Epidermal melanocyte (primary cell): ENCODE data around the gene TFPI.
"Not testable (repeated sequence)": the region's sequence is repeated elsewhere in the genome, so short reads cannot be mapped to it uniquely, and the experiment has no call there.

Experiments
- DNase-seq: peaks from one replicate; pipeline ENCODE4 v3.0.0; 2011; ENCODE audit warnings: low spot score; ENCODE audit not compliant: insufficient read length

The TFPI gene

DNA sequence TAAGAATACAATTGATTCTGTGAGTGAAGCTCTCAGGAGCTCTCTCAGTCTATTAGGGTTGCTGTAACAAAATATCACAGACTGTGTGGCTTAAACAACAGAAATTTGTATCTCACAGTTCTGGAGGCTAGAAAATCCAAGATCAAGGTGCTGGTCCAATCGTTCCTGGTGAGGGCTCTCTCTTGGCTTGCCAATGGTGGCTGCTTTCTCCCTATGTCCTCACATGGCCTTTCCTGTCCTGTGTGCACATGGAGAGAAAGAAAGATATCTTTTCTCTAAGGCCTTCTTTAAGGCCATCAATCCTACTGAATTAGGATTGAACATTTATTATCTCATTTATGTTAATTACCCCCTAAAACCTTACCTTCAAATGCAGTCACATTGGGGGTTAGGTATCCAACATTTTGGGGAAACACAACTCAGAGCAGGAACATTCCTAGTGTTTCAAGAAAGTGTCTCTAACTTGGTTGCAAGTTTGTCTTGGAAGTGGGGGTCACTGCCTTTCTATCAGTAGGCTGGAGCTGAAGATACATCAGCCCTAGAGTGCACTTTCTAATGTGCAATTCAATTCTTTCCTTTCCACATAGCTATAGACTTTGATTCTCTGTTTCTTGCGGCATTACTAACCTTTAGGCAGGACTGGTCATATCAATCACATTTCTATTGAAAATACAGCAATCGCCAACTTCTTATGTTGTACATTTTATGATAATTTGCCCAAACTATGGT lies 24.8 kb downstream of the TFPI start:
- DNase-seq, result no peak

GRCh38 chr2:187528042-187528441 lies 26.2 kb downstream of the TFPI start:
- DNase-seq, result no peak

- no peak for DNase-seq
These were observed 27.0 kb downstream of the TFPI start for GRCh38 chr2:187527262-187527661.

DNA sequence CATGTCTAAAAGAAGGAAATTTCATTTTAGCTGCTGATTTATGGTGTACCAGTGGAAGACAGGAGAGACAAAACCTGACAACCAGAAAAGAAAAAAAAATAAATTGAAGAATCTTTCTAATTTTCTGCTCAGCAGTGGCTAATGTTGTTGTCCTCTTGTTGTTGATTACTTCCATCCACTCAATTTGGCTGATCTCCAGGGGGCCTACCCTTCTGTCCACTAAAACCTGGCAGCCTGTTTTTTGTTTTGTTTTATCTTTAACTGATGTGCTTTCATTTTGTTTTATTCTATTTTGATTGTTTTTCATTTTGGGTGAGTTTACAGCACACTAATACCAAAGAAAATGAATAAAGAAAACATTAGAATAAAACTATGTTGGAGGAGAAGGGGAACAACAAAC lies 27.4 kb downstream of the TFPI start:
- no peak for DNase-seq

- no peak for DNase-seq
These were observed 28.9 kb downstream of the TFPI start for GRCh38 chr2:187525163-187525900.

GRCh38 chr2:187523325-187523724 lies 30.9 kb downstream of the TFPI start:
- DNase-seq, result no peak

GRCh38 chr2:187520121-187520624 lies 34.1 kb downstream of the TFPI start:
- no peak for DNase-seq

DNA sequence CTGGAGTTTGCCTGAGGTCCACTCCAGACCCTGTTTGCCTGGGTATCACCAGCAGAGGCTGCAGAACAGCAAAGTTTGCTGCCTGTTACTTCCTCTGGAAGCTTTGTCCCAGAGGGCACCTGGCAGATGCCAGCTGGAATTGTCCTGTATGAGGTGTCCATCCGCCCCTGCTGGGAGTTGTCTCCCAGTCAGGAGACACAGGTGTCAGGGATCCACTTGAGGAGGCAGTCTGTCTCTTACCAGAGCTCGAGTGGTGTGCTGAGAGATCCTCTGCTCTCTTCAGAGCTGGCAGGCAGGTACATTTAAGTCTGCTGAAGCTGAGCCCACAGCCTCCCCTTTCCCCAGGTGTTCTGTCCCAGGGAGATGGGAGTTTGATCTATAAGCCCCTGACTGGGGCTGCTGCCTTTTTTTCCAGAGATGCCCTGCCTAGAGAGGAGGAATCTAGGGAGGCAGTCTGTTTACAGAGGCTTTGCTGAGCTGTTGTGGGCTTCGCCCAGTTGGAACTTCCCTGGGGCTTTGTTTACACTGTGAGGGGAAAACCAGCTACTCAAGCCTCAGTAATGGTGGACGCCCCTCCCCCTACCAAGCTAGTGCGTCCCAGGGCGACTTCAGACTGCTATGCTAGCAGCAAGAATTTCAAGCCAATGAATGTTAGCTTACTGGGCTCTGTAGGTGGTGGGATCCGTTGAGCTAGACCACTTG lies 34.7 kb downstream of the TFPI start:
- no peak for DNase-seq

DNA sequence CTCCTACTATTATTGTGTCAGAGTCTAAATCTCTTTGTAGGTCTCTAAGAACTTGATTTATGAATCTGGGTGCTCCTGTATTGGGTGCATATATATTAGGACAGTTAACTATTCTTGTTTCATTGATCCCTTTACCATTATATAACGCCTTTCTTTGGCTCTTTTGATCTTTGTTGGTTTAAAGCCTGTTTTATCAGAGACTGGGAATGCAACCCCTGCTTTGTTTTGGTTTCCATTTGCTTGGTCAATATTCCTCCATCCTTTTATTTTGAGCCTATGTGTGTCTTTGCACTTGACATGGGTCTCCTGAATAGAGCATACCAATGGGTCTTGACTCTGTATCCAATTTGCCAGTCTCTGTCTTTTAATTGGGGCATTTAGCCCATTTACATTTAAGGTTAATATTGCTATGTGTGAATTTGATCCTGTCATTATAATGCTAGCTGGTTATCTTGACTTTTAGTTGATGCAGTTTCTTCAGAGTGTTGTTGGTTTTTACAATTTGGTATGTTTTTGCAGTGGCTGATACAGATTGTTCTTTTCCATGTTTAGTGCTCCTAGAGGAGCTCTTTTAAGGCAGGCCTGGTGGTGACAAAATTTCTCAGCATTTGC lies 36.4 kb downstream of the TFPI start:
- not testable (repeated sequence) for DNase-seq

GRCh38 chr2:187516630-187517510 lies 37.4 kb downstream of the TFPI start:
- DNase-seq, result not testable (repeated sequence)

DNA sequence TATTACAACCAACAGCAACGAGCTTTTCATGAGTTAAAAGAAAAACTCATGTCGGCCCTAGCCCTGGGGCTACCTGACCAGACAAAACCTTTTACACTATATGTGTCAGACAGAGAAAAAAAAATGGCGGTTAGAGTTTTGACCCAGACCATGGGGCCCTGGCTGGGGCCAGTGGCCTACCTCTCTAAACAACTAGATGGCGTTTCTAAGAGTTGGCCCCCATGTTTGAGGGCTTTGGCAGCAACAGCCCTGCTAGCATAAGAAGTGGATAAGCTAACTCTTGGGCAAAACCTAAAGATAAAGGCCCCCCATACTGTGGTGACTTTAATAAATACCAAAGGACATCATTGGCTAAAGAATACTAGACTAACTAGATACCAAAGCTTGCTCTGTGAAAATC lies 39.3 kb downstream of the TFPI start:
- no peak for DNase-seq

DNA sequence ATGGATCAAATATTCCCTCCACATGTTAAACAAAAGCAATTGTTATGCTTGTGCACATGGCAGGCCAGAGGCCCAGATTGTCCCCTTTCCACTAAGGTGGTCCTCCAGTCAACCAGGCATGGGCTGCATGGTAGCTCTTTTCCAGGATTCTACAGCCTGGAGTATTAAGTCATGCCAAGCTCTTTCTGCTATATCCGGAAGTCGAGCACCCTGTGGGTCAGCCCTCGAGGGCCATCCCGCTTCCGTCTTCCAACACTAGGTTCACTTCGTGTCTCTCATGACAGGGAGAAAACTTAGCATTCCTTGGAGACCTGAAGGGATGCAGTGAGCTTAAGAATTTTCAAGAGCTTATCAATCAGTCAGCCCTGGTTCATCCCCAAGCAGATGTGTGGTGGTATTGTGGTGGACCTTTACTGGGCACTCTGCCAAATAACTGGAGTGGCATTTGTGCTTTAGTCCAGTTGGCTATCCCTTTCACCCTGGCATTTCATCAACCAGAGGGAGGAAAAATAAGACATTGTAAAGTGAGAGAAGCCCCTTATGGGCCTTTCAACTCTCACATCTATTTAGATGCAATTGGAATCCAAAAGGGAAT lies 39.9 kb downstream of the TFPI start:
- DNase-seq, result not testable (repeated sequence)

- not testable (repeated sequence) for DNase-seq
These were observed 40.6 kb downstream of the TFPI start for GRCh38 chr2:187513460-187514234.

GRCh38 chr2:187511356-187512315 lies 42.6 kb downstream of the TFPI start:
- no peak for DNase-seq

DNA sequence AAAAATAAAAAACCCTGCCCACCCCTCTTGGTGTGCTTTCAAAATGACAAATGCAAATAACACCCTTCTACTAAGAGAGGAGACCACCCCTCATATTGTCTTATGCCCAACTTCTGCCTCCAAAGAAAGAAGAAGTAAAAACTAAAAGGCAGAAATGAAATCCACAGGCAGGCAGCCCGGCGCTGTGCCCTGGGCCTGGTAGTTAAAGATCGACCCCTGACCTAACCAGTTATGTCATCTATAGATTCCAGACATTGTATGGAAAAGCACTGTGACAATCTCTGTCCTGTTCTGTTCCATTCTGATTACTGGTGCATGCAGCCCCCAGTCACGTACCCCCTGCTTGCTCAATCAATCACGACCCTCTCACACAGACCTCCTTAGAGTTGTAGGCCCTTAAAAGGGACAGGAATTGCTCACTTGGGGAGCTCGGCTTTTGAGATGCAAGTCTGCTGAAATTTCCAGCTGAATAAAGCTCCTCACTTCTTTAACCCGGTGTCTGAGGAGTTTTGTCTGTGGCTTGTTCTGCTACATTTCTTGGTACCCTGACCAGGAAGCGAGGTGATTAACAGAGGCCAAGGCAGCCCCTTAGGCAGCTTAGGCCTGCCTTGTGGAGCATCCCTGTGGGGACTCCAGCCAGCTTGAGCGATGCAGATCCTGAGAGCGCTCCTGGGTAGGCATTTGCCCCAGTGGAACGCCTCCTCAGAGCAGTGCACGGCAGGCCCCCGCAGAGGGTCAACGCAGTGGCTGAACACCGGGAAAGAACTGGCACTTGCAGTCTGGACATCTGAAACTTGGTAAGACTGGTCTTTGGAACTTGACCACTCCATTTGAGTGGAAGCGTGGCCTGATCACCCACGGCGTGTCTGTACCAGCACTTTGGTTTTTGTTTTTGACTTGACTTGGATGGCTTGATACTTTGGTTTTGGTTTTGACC lies 43.5 kb downstream of the TFPI start:
- not testable (repeated sequence) for DNase-seq

GRCh38 chr2:187509667-187510417 lies 44.4 kb downstream of the TFPI start:
- no peak for DNase-seq
